ENCODE results near the gene KIF12. TPM values are rescaled to one million over a fixed set of nuclear protein-coding genes. Genes with fewer than 3 reads are reported as not detected.

KIF12 gene
- total and polyA plus RNA-seq, 2 of the 13 experiments (the other 11 are each of a cell fraction or from before 2014, with no cell fraction given) = 1.8 to 12.5 TPM

- TF ChIP-seq BCLAF1 (IDR thresholded peaks at IDR 0.05) (no peak), CAMTA2 (CRISPR knock-in tag; IDR thresholded peaks at IDR 0.05; ENCODE audit: borderline replicate concordance) (0 out of 2 replicates have a peak, but pooled peaks have one; percentile 32), ZNF362 (CRISPR knock-in tag; IDR thresholded peaks at IDR 0.05; ENCODE audit: borderline replicate concordance) (no peak), SOX6 (IDR thresholded peaks at IDR 0.05) (no peak), SOX6 (CRISPR knock-in tag; IDR thresholded peaks at IDR 0.05) (0 out of 2 replicates have a peak, but pooled peaks have one; percentile 16), SNAI1 (CRISPR knock-in tag; IDR thresholded peaks at IDR 0.05; ENCODE audit: borderline replicate concordance) (no peak), ZNF710 (CRISPR knock-in tag; IDR thresholded peaks at IDR 0.05; ENCODE audit: borderline replicate concordance) (0 out of 2 replicates have a peak, but pooled peaks have one; percentile 30), KIAA2018 (CRISPR knock-in tag; IDR thresholded peaks at IDR 0.05; ENCODE audit: borderline replicate concordance) (no peak), ZNF687 (CRISPR knock-in tag; IDR thresholded peaks at IDR 0.05) (peak; percentile 19; the same call in 1 of the 2 replicates), KAT8 (CRISPR knock-in tag; IDR thresholded peaks at IDR 0.05) (no peak)
Measured at GRCh38 chr9:114060711-114061110, 38.4 kb downstream of the KIF12 start (continued).
